Stomach (tissue), 9 donors: ENCODE data around the gene RASL10B. TPM values are rescaled to one million over a fixed set of nuclear protein-coding genes. Genes with fewer than 3 reads are reported as not detected.

Experiments
- DNase-seq, 2 donors: peaks; one replicate each; pipeline versions ENCODE4 v3.0.0 to v3.0.0-alpha.2; 2013 to 2019
- H3K27ac ChIP-seq, 5 donors: fragments of 200-600 bp in 4 of 5; sonication (generic) in 4 of 5; one replicate each; pipeline ENCODE4 v1.5.1; 2013 to 2019; ENCODE audit warnings: mild to moderate bottlenecking in 1 of 5, moderate library complexity in 1 of 5
- H3K27me3 ChIP-seq, 3 donors: fragments of 200-600 bp; sonication (generic); one replicate each; pipeline ENCODE4 v1.5.1; 2017 to 2019; ENCODE audit warnings: mixed run types in 1 of 3
- H3K36me3 ChIP-seq, 4 donors: fragments of 200-600 bp; sonication (generic); 1 replicate in 3 of 4; 2 replicates in 1 of 4; pipeline ENCODE4 v1.5.1; 2016 to 2019
- H3K4me1 ChIP-seq, 4 donors: fragments of 200-600 bp; sonication (generic); one replicate each; pipeline ENCODE4 v1.5.1; 2016 to 2019
- H3K4me3 ChIP-seq, 4 donors: fragments of 200-600 bp; sonication (generic) in 3 of 4; one replicate each; pipeline ENCODE4 v1.5.1; 2016 to 2019; ENCODE audit warnings: mild to moderate bottlenecking in 1 of 4
- H3K9me3 ChIP-seq, 4 donors: fragments of 200-600 bp; sonication (generic); one replicate each; pipeline ENCODE4 v1.5.1; 2016 to 2019
- CTCF ChIP-seq, 7 experiments: fragments of 450-650 bp in 4 of 7; fragments of 200-600 bp in 3 of 7; sonication (generic) in 3 of 7; IDR thresholded peaks; one replicate each; pipeline ENCODE4 v1.5.1; 2016 to 2019; ENCODE audit warnings: antibody characterized with exemption in 7 of 7, control low read depth in 2 of 7, mild to moderate bottlenecking in 1 of 7
- EP300 ChIP-seq: sonication (generic); formaldehyde crosslinking; IDR thresholded peaks from one replicate; pipeline ENCODE4 v1.6.1; 2017; ENCODE audit warnings: antibody characterized with exemption
- POLR2A ChIP-seq, 4 donors: fragments of 450-650 bp; IDR thresholded peaks; one replicate each; pipeline ENCODE4 v1.6.1; 2016; ENCODE audit warnings: antibody characterized with exemption in 4 of 4, control low read depth in 2 of 4, mild to moderate bottlenecking in 1 of 4, moderate library complexity in 1 of 4
- POLR2AphosphoS5 ChIP-seq, 3 donors: sonication (generic); formaldehyde crosslinking; IDR thresholded peaks; one replicate each; pipeline ENCODE4 v1.6.1; 2016; ENCODE audit warnings: antibody characterized with exemption in 3 of 3
- WGBS, 5 donors: extraction: QIAGEN DNeasy Blood & Tissue Kit in 3 of 5; methylation state at CpG; one replicate each; pipeline versions ENCODE4 v1.1.5 to v1.1.7; 2013 to 2018; 5-methylcytosine and 5-hydroxymethylcytosine counted together
- intact Hi-C: fragments of 100-400 bp; cut with DNase I; formaldehyde crosslinking; loops from one replicate; pipeline ENCODE4 v1.15.1; 2023; ENCODE audit warnings: low total_unique reads
- polyA plus RNA-seq, 3 donors: library from polyadenylated mRNA; stranded (reverse); fragments of 200-250 nt; gene quantifications; one replicate each; pipeline ENCODE4 v1.2.3, GENCODE V29; 2013
- total RNA-seq, 5 donors: library from RNA; depleted of rRNA; stranded (reverse); fragments of >200 nt; gene quantifications; one replicate each; pipeline versions ENCODE4 v1.1.0 to v1.2.3, GENCODE V29; 2014 to 2016
- donor health status: healthy with polysubstance abuse.
- donor health status: Bipolar disorder and iron deficiency.
- donor health status: healthy.

Gene RASL10B
- total and polyA plus RNA-seq, 8 donors = 0.31 to 1.4 (median 0.59) TPM; not detected in 2

- Histone ChIP-seq H3K27ac (no peak overlapping the region), H3K4me3 (no peak overlapping the region), H3K4me1 (no peaks in the 10 kb centered on the region), H3K9me3 (no peaks in the 10 kb centered on the region), H3K36me3 (peaks cover 18 to 100% (median 93%) of the 10 kb centered on the region in 4 donors), H3K27me3 (no peaks in the 10 kb centered on the region)
- TF ChIP-seq POLR2A (IDR thresholded peaks at IDR 0.05) (no peak), CTCF (IDR thresholded peaks at IDR 0.05) (no peak), POLR2AphosphoS5 (IDR thresholded peaks at IDR 0.05) (no peak), EP300 (no peak)
- DNase-seq = no peak
- intact Hi-C loops = no loop called here
- 78 to 92% (median 89%) methylated on average over 7 of the region's 7 CpGs for WGBS, 5 donors
These were observed 38.8 kb upstream of the RASL10B start for GRCh38 chr17:35692512-35693210.

- WGBS, 5 donors = 96 to 100% (median 98%) methylated on average over 3 of the region's 3 CpGs
- Histone ChIP-seq H3K4me1 (no peaks in the 10 kb centered on the region), H3K4me3 (no peak overlapping the region), H3K9me3 (no peaks in the 10 kb centered on the region), H3K27ac (no peak overlapping the region), H3K27me3 (no peaks in the 10 kb centered on the region), H3K36me3 (peaks cover 18 to 97% (median 87%) of the 10 kb centered on the region in 4 donors)
- no peak for TF ChIP-seq EP300
- TF ChIP-seq POLR2AphosphoS5 (IDR thresholded peaks at IDR 0.05) = no peak
- no peak for TF ChIP-seq CTCF (IDR thresholded peaks at IDR 0.05)
- TF ChIP-seq POLR2A (IDR thresholded peaks at IDR 0.05) = no peak
- DNase-seq = no peak
- intact Hi-C loops = no loop called here
These were observed 37.8 kb upstream of the RASL10B start for GRCh38 chr17:35693662-35694061.

- 80 to 91% (median 85%) methylated on average over 2 of the region's 2 CpGs for WGBS, 5 donors
- Histone ChIP-seq H3K27ac (no peak overlapping the region), H3K4me3 (no peak overlapping the region), H3K36me3 (peaks cover 18 to 86% (median 76%) of the 10 kb centered on the region in 4 donors), H3K4me1 (no peaks in the 10 kb centered on the region), H3K27me3 (no peaks in the 10 kb centered on the region), H3K9me3 (no peaks in the 10 kb centered on the region)
- no peak for DNase-seq
- TF ChIP-seq POLR2A (IDR thresholded peaks at IDR 0.05) (no peak), EP300 (no peak), POLR2AphosphoS5 (IDR thresholded peaks at IDR 0.05) (no peak), CTCF (IDR thresholded peaks at IDR 0.05) (no peak)
- intact Hi-C loops = no loop called here
These were observed 36.5 kb upstream of the RASL10B start for GRCh38 chr17:35694906-35695305.

- DNase-seq = no peak
- H3K36me3 ChIP-seq = peaks cover 18 to 84% (median 72%) of the 10 kb centered on the region in 4 donors
- TF ChIP-seq POLR2AphosphoS5 (IDR thresholded peaks at IDR 0.05) = no peak
- TF ChIP-seq CTCF (IDR thresholded peaks at IDR 0.05) = no peak
- no peak for TF ChIP-seq EP300
- TF ChIP-seq POLR2A (IDR thresholded peaks at IDR 0.05) = no peak
- 58 to 84% (median 73%) methylated on average over 2 of the region's 2 CpGs for WGBS, 5 donors
- H3K27ac ChIP-seq = no peak overlapping the region
- intact Hi-C loops = no loop called here
- no peaks in the 10 kb centered on the region for H3K9me3 ChIP-seq
- no peaks in the 10 kb centered on the region for H3K27me3 ChIP-seq
- H3K4me1 ChIP-seq = no peaks in the 10 kb centered on the region
- no peak overlapping the region for H3K4me3 ChIP-seq
These were observed 35.8 kb upstream of the RASL10B start for GRCh38 chr17:35695613-35696012.
